Liver (tissue), 9 donors: ENCODE data around the gene BTBD7. TPM values are rescaled to one million over a fixed set of nuclear protein-coding genes. Genes with fewer than 3 reads are reported as not detected.

ENCODE experiments used
- DNase-seq: peaks from one replicate; pipeline ENCODE4 v3.0.0-alpha.2; 2017; ENCODE audit warnings: low spot score
- H3K27ac ChIP-seq, 2 donors: one replicate each; pipeline ENCODE4 v1.7.0; 2013; ENCODE audit warnings: inconsistent platforms in 2 of 2, low read length in 2 of 2, control low read depth in 1 of 2, low read depth in 1 of 2, mild to moderate bottlenecking in 1 of 2
- H3K27me3 ChIP-seq, 4 donors: one replicate each; pipeline versions ENCODE4 v1.6.1 to v1.7.0; 2013; ENCODE audit warnings: low read length in 3 of 4, inconsistent platforms in 1 of 4, mild to moderate bottlenecking in 1 of 4, moderate library complexity in 1 of 4; ENCODE audit not compliant: control insufficient read depth in 4 of 4, insufficient read depth in 4 of 4
- H3K36me3 ChIP-seq, 4 donors: one replicate each; pipeline versions ENCODE4 v1.6.1 to v1.7.0; 2013; ENCODE audit warnings: low read length in 3 of 4, mild to moderate bottlenecking in 3 of 4, low read depth in 1 of 4, moderate library complexity in 1 of 4; ENCODE audit not compliant: control insufficient read depth in 4 of 4, insufficient read depth in 3 of 4
- H3K4me1 ChIP-seq, 4 donors: one replicate each; pipeline versions ENCODE4 v1.6.1 to v1.7.0; 2013; ENCODE audit warnings: low read length in 3 of 4, mild to moderate bottlenecking in 3 of 4, moderate library complexity in 1 of 4; ENCODE audit not compliant: control insufficient read depth in 4 of 4, insufficient read depth in 4 of 4
- H3K4me3 ChIP-seq, 3 donors: one replicate each; pipeline versions ENCODE4 v1.6.1 to v1.7.0; 2013; ENCODE audit warnings: low read length in 3 of 3, control low read depth in 1 of 3, low read depth in 1 of 3, mild to moderate bottlenecking in 1 of 3
- H3K9ac ChIP-seq, 2 donors: one replicate each; pipeline ENCODE4 v1.7.0; 2013; ENCODE audit warnings: low read length in 2 of 2, mild to moderate bottlenecking in 2 of 2, moderate library complexity in 2 of 2, control low read depth in 1 of 2, low read depth in 1 of 2
- H3K9me3 ChIP-seq, 4 donors: one replicate each; pipeline versions ENCODE4 v1.6.1 to v1.7.0; 2013; ENCODE audit warnings: low read length in 3 of 4; ENCODE audit not compliant: control insufficient read depth in 4 of 4
- EGR1 ChIP-seq, 2 donors: IDR thresholded peaks; 2 replicates each; pipeline ENCODE4 v1.6.1; 2016 to 2018; ENCODE audit warnings: antibody characterized with exemption in 2 of 2, low read depth in 2 of 2
- FOXA2 ChIP-seq: IDR thresholded peaks from 2 replicates; pipeline ENCODE4 v1.6.1; 2016; ENCODE audit warnings: antibody characterized with exemption
- GABPA ChIP-seq, 2 donors: IDR thresholded peaks in 1 of 2; conservative IDR thresholded peaks in 1 of 2; 2 replicates each; pipeline ENCODE4 v1.6.1; 2016; ENCODE audit warnings: antibody characterized with exemption in 2 of 2, mild to moderate bottlenecking in 1 of 2, moderate library complexity in 1 of 2
- HNF4G ChIP-seq: IDR thresholded peaks from 2 replicates; pipeline ENCODE4 v1.6.1; 2016; ENCODE audit warnings: antibody characterized with exemption
- JUND ChIP-seq, 2 donors: IDR thresholded peaks; 2 replicates each; pipeline ENCODE4 v1.6.1; 2016; ENCODE audit warnings: antibody characterized with exemption in 2 of 2
- SP1 ChIP-seq: IDR thresholded peaks from 2 replicates; pipeline ENCODE4 v1.6.1; 2018; ENCODE audit warnings: antibody characterized with exemption, mild to moderate bottlenecking
- YY1 ChIP-seq: IDR thresholded peaks from 2 replicates; pipeline ENCODE4 v1.6.1; 2016; ENCODE audit warnings: antibody characterized with exemption, mild to moderate bottlenecking
- WGBS: extraction: QIAGEN DNeasy Blood & Tissue Kit; methylation state at CpG from one replicate; pipeline ENCODE4 v1.1.7; 2013; 5-methylcytosine and 5-hydroxymethylcytosine counted together
- polyA plus RNA-seq, 2 donors: library from polyadenylated mRNA; stranded (reverse) in 1 of 2; unstranded in 1 of 2; fragments of 200-250 nt in 1 of 2; fragments of >200 nt in 1 of 2; fragmentation: Nextera tagmentation in 1 of 2; extraction: Ambion mirVana in 1 of 2; gene quantifications; one replicate each; pipeline versions ENCODE4 v1.2.1 to v1.2.3, GENCODE V29; 2013 to 2015
- total RNA-seq, 2 donors: library from RNA; depleted of rRNA; stranded (reverse); fragments of >200 nt; gene quantifications; one replicate each; pipeline ENCODE4 v1.2.3, GENCODE V29; 2014
- TF ChIP-seq, protein P1 (sequence below): fragments of 150-350 bp; IDR thresholded peaks from 2 replicates; pipeline ENCODE4 v1.5.1; 2017; ENCODE audit warnings: improper control_type of control experiment, low read depth, low read length; ENCODE audit not compliant: missing input control
- TF ChIP-seq, protein P2 (sequence below): IDR thresholded peaks from 2 replicates; pipeline ENCODE4 v1.6.1; 2016; ENCODE audit warnings: antibody characterized with exemption
- TF ChIP-seq, protein P3 (sequence below): IDR thresholded peaks from 2 replicates; pipeline ENCODE4 v1.6.1; 2016; ENCODE audit warnings: antibody characterized with exemption
- TF ChIP-seq, protein P4 (sequence below): IDR thresholded peaks from 2 replicates; pipeline ENCODE4 v1.6.1; 2016; ENCODE audit warnings: antibody characterized with exemption
- donor health status: healthy.
- donor health status: healthy.
- donor health status: healthy.
- donor health status: healthy.
- donor health status: healthy.

BTBD7 gene
- total and polyA plus RNA-seq, 4 donors = 4.4 to 17.7 (median 10.2) TPM

DNA sequence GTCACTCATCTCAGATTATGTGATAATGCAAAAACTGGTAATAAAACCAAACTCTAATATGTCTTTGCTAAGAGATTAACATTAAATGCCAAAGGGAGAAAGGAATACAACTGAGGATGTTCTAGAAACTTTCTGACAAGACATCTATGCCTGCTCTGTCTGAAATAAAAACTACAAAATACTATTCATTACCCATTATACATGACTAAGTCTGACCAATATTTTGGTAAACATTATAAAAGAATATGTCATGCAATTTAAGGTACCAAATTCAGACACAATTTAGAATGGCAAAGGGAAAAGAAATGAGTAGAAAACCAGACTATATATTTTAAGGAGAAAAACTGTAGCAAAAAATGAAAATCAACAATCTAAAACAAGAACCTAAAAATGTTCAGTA is 86.3 kb downstream of the BTBD7 start:
- DNase-seq = no peak
- no peak overlapping the region for H3K4me3 ChIP-seq
- H3K9me3 ChIP-seq = no peaks in the 10 kb centered on the region
- no peaks in the 10 kb centered on the region for H3K4me1 ChIP-seq
- peaks cover 12 to 54% (median 45%) of the 10 kb centered on the region in 4 donors for H3K36me3 ChIP-seq
- H3K27ac ChIP-seq = no peak overlapping the region
- H3K9ac ChIP-seq = no peak overlapping the region
- TF ChIP-seq, protein P1, sequence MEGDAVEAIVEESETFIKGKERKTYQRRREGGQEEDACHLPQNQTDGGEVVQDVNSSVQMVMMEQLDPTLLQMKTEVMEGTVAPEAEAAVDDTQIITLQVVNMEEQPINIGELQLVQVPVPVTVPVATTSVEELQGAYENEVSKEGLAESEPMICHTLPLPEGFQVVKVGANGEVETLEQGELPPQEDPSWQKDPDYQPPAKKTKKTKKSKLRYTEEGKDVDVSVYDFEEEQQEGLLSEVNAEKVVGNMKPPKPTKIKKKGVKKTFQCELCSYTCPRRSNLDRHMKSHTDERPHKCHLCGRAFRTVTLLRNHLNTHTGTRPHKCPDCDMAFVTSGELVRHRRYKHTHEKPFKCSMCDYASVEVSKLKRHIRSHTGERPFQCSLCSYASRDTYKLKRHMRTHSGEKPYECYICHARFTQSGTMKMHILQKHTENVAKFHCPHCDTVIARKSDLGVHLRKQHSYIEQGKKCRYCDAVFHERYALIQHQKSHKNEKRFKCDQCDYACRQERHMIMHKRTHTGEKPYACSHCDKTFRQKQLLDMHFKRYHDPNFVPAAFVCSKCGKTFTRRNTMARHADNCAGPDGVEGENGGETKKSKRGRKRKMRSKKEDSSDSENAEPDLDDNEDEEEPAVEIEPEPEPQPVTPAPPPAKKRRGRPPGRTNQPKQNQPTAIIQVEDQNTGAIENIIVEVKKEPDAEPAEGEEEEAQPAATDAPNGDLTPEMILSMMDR = no peak
- no peak for TF ChIP-seq GABPA (IDR thresholded peaks at IDR 0.05 in 1 of 2, conservative IDR thresholded peaks at IDR 0.05 in 1 of 2)
- TF ChIP-seq EGR1 (IDR thresholded peaks at IDR 0.05; ENCODE audit: low read depth in 2 of 2) = no peak
- TF ChIP-seq JUND (IDR thresholded peaks at IDR 0.05) = no peak
- no peak for TF ChIP-seq FOXA2
- TF ChIP-seq, protein P2, sequence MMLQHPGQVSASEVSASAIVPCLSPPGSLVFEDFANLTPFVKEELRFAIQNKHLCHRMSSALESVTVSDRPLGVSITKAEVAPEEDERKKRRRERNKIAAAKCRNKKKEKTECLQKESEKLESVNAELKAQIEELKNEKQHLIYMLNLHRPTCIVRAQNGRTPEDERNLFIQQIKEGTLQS = no peak
- no peaks in the 10 kb centered on the region for H3K27me3 ChIP-seq

DNA sequence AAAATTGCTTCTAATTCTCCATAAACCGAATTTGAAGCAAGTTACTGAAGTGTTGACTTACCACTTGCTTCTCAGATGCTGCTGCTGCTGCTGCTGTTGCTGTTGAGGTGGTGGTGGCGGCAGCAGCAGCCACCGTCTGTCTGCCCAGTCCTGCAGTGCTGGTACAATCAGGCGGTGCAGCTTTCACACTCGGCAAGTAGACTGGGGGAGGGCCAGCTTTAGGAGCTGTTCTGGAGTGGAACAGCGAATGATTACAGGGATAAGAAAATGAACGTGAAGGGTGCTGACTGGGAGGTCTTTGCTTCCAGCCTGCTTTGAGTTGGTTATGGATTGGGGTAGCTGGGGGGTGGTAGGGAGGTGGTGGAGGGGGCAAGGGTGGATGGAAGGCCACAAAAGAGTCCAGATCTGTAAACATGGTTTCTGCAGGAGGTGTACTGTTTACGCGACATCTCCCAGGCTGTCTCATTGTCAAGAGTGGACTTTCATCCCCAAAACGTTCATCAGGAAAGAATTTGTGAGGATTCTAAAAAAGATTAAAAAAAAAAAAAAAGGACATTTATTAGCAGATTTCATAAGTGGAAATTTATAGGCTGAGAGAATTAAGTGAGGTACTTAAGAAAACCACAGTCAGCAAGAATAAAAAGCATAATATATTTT is 86.9 kb downstream of the BTBD7 start:
- H3K4me3 ChIP-seq = no peak overlapping the region
- 87% methylated on average over 10 of the region's 10 CpGs for WGBS

DNA sequence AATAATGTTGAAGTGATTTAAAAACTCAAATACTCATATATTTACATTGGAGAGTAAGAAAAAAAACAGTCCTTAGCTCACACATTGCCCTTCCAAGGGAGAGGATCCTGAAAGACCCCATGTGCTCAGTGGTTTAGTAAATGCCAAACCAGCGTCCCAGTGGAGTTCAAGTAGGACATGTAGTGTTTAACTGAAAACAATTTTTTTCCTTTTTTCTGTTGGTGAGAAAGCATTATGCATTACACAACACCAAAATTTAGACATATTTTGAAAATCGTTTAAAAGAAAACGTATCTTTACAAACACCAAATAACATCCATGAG is 92.2 kb downstream of the BTBD7 start:
- no peak overlapping the region for H3K4me3 ChIP-seq
- TF ChIP-seq SP1 = no peak
- no peak for TF ChIP-seq HNF4G
- TF ChIP-seq, protein P3, sequence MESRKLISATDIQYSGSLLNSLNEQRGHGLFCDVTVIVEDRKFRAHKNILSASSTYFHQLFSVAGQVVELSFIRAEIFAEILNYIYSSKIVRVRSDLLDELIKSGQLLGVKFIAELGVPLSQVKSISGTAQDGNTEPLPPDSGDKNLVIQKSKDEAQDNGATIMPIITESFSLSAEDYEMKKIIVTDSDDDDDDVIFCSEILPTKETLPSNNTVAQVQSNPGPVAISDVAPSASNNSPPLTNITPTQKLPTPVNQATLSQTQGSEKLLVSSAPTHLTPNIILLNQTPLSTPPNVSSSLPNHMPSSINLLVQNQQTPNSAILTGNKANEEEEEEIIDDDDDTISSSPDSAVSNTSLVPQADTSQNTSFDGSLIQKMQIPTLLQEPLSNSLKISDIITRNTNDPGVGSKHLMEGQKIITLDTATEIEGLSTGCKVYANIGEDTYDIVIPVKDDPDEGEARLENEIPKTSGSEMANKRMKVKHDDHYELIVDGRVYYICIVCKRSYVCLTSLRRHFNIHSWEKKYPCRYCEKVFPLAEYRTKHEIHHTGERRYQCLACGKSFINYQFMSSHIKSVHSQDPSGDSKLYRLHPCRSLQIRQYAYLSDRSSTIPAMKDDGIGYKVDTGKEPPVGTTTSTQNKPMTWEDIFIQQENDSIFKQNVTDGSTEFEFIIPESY = no peak
- TF ChIP-seq, protein P4, sequence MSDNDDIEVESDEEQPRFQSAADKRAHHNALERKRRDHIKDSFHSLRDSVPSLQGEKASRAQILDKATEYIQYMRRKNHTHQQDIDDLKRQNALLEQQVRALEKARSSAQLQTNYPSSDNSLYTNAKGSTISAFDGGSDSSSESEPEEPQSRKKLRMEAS = no peak
- TF ChIP-seq YY1 = no peak
- no peak for DNase-seq
- no peaks in the 10 kb centered on the region for H3K4me1 ChIP-seq
- 96% methylated on average over 3 of the region's 3 CpGs for WGBS
- peaks cover 13 to 36% (median 31%) of the 10 kb centered on the region in 4 donors for H3K36me3 ChIP-seq
- H3K27me3 ChIP-seq = no peaks in the 10 kb centered on the region
- H3K9ac ChIP-seq = no peak overlapping the region
- no peak overlapping the region for H3K27ac ChIP-seq
- H3K9me3 ChIP-seq = no peaks in the 10 kb centered on the region

More for the DNA sequence above, 86.9 kb downstream of the BTBD7 start:
- Histone ChIP-seq H3K9ac (no peak overlapping the region), H3K27ac (no peak overlapping the region), H3K36me3 (peaks cover 13 to 51% (median 45%) of the 10 kb centered on the region in 4 donors), H3K4me1 (no peaks in the 10 kb centered on the region), H3K27me3 (no peaks in the 10 kb centered on the region), H3K9me3 (no peaks in the 10 kb centered on the region)
- no peak for TF ChIP-seq GABPA (IDR thresholded peaks at IDR 0.05 in 1 of 2, conservative IDR thresholded peaks at IDR 0.05 in 1 of 2)
- TF ChIP-seq YY1 = no peak
- TF ChIP-seq, protein P1 = no peak
- DNase-seq = no peak
